ENCODE results near the gene SLC13A4.

Gene SLC13A4

DNA sequence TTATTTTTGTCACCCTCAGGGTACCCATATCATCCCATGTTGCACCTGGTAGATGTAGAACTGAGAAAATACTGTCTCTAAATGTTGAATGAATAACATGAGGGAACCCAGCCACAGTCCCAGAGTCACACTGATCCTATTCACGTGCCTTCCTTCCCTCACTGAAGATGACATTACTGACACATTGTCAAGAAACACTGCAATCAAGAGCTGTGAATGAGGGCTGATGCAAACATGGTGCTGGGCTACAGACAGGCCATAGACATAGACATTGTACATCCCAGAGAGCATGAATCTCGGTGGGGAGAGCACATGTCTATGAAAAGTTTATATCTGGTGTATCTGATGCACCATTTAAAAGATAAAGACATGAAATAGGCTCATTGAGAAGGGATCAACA lies 9.8 kb downstream of the SLC13A4 start:
- H3K4me3 ChIP-seq (ENCODE audit: low read length) = no peak overlapping the region
- no peak for TF ChIP-seq ZNF274 (IDR thresholded peaks at IDR 0.05; ENCODE audit: low read depth, low read length)

- no peak overlapping the region for H3K4me3 ChIP-seq (ENCODE audit: low read length)
- TF ChIP-seq ZNF274 (IDR thresholded peaks at IDR 0.05; ENCODE audit: low read depth, low read length) = no peak
These were observed 10.3 kb downstream of the SLC13A4 start for GRCh38 chr7:135717693-135718092.

GRCh38 chr7:135716677-135717238 lies 11.2 kb downstream of the SLC13A4 start:
- TF ChIP-seq ZNF274 (IDR thresholded peaks at IDR 0.05; ENCODE audit: low read depth, low read length) = no peak

GRCh38 chr7:135715673-135716072 lies 12.3 kb downstream of the SLC13A4 start:
- no peak overlapping the region for H3K4me3 ChIP-seq (ENCODE audit: low read length)
- TF ChIP-seq ZNF274 (IDR thresholded peaks at IDR 0.05; ENCODE audit: low read depth, low read length) = no peak

More at GRCh38 chr7:135716677-135717238, 11.2 kb downstream of the SLC13A4 start:
- H3K4me3 ChIP-seq (ENCODE audit: low read length) = no peak overlapping the region

- TF ChIP-seq ZNF274 (IDR thresholded peaks at IDR 0.05; ENCODE audit: low read depth, low read length) = no peak
These were observed 12.9 kb downstream of the SLC13A4 start for GRCh38 chr7:135715055-135715522.

DNA sequence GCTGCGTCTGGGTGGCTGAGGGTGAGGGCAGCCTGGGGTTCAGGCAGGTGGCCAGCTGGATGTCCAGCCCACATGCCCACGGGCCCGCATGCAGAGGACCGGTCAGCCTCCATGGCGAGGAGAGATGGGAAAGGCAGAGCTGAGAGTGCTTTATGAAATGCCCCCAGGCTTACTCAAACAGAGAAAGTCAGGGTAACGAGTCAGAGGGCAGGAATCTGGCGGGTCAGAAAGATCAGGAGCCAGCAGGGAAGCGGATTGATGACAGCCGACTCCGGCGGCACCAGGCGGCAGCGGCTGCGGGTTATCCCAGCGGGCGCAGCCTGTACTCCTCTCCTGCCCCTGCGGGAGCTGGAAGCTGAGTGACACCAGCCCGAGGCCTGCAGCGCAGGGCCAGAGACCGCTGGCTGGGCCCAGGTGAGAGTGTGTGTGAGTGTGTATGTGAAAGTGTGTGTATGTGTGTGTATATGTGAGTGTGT lies 13.4 kb downstream of the SLC13A4 start:
- TF ChIP-seq ZNF274 (IDR thresholded peaks at IDR 0.05; ENCODE audit: low read depth, low read length) = no peak
- no peak overlapping the region for H3K4me3 ChIP-seq (ENCODE audit: low read length)

More at GRCh38 chr7:135715055-135715522, 12.9 kb downstream of the SLC13A4 start:
- H3K4me3 ChIP-seq (ENCODE audit: low read length) = no peak overlapping the region

GRCh38 chr7:135713836-135714470 lies 14.0 kb downstream of the SLC13A4 start:
- H3K4me3 ChIP-seq (ENCODE audit: low read length) = no peak overlapping the region
- no peak for TF ChIP-seq ZNF274 (IDR thresholded peaks at IDR 0.05; ENCODE audit: low read depth, low read length)

- H3K4me3 ChIP-seq (ENCODE audit: low read length) = no peak overlapping the region
- no peak for TF ChIP-seq ZNF274 (IDR thresholded peaks at IDR 0.05; ENCODE audit: low read depth, low read length)
These were observed 15.2 kb downstream of the SLC13A4 start for GRCh38 chr7:135712796-135713195.

DNA sequence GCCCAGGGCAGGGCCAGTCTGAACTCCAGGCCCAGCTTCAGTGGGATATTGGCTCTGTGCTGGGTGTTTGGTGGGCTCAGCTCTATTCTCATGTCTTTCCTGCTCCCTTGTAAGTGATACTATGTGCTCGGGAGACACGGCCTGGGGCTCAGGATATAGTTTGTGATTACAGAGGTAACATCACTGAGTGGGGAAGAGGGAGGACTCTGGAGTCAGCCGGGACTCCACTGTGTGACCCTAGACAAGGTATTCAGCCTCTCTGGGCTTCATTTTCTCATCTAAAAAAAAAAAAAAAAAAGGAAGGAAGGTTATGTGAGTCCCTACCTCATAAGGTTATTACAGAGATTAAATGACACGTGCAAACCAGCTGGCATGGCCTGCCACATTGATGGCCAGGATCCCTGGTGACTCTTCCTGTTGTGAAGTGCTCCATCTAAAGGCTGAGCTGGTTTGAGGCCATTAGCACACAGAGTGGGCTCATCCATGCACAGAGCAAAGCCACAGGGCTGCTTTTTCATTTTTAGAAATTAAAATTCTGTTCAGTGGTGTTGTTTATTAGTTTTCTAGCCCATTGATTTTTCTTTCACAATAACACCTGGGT lies 15.7 kb downstream of the SLC13A4 start:
- no peak overlapping the region for H3K4me3 ChIP-seq (ENCODE audit: low read length)
- TF ChIP-seq ZNF274 (IDR thresholded peaks at IDR 0.05; ENCODE audit: low read depth, low read length) = no peak

DNA sequence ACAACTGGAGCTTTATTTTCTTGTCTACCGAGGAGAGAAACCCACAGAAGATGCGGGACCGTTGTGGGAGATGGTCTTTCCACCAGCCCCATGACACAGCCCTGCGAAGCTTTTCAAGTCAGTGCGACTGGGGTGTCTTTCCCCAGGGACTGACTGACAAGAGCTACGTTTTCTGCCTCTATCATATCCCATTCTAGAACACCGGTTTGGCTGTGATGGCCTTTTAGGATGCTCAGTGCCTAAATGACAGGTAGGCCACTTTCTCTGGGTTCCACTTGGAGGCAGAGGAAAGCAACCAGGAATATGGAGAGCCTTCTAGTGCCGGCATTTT lies 16.9 kb downstream of the SLC13A4 start:
- H3K4me3 ChIP-seq (ENCODE audit: low read length) = no peak overlapping the region
- TF ChIP-seq ZNF274 (IDR thresholded peaks at IDR 0.05; ENCODE audit: low read depth, low read length) = no peak

- no peak for TF ChIP-seq ZNF274 (IDR thresholded peaks at IDR 0.05; ENCODE audit: low read depth, low read length)
- H3K4me3 ChIP-seq (ENCODE audit: low read length) = no peak overlapping the region
These were observed 17.4 kb downstream of the SLC13A4 start for GRCh38 chr7:135710417-135711138.

- H3K4me3 ChIP-seq (ENCODE audit: low read length) = no peak overlapping the region
- no peak for TF ChIP-seq ZNF274 (IDR thresholded peaks at IDR 0.05; ENCODE audit: low read depth, low read length)
These were observed 18.5 kb downstream of the SLC13A4 start for GRCh38 chr7:135709508-135709907.

DNA sequence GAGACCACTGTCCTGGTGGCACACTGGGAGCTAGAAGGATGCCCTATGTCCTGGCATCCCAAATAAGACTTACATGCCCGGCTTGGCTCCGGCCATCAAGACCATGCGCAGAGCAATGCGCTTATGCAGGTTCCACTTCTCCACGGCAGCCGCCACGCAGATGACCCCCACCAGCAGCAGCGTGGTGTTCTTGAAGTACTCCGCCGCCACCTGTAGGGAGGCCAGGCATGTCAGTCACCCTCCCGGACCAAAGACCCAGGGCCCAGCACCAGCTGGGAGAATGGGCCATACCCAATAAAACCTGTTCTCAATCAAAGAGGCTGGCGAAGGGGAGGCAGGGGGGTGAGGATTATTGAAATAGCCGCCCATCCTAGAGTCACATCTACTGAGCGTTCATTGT lies 19.9 kb downstream of the SLC13A4 start:
- no peak overlapping the region for H3K4me3 ChIP-seq (ENCODE audit: low read length)
- no peak for TF ChIP-seq ZNF274 (IDR thresholded peaks at IDR 0.05; ENCODE audit: low read depth, low read length)

GRCh38 chr7:135707570-135707966 lies 20.4 kb downstream of the SLC13A4 start:
- TF ChIP-seq ZNF274 (IDR thresholded peaks at IDR 0.05; ENCODE audit: low read depth, low read length) = no peak
- no peak overlapping the region for H3K4me3 ChIP-seq (ENCODE audit: low read length)
